Coronary artery (tissue), 2 donors: ENCODE results near the gene FLVCR1.
"Not testable (repeated sequence)": the region's sequence is repeated elsewhere in the genome, so short reads cannot be mapped to it uniquely, and the experiment has no call there.

Experiments used
- DNase-seq: peaks from one replicate; pipeline ENCODE4 v3.0.0-alpha.2; 2017; ENCODE audit warnings: low spot score
- H3K27ac ChIP-seq, 2 donors: fragments of 200-600 bp; sonication (generic); one replicate each; pipeline ENCODE4 v1.5.1; 2016 to 2019
- H3K4me3 ChIP-seq: fragments of 200-600 bp; sonication (generic); 2 replicates; pipeline ENCODE4 v1.5.1; 2016; ENCODE audit warnings: mild to moderate bottlenecking, moderate library complexity
- TF ChIP-seq, protein P1 (sequence below): fragments of 200-600 bp; sonication (generic); IDR thresholded peaks from one replicate; pipeline ENCODE4 v1.5.1; 2019; ENCODE audit warnings: antibody characterized with exemption

Gene FLVCR1

DNA sequence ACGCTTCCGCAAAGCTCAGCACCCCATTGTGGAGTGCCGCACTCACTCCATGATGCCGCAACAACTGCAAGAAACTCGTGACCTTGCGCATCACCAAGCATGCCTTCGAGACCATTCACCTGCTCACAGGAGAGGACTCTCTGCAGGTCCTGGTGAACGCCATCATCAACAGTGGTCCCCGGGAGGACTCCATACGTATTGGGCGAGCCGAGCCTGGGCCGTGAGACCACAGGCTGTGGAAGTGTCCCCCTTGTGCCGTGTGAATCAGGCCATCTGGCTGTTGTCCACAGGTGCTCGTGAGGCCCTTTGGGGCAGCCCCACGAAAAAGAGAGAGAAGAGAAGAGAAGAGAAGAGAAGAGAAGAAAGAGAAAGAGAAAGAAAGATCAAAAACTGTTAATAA, 33.9 kb upstream of the FLVCR1 start:
- no peak for DNase-seq
- no peak overlapping the region for H3K27ac ChIP-seq
- H3K4me3 ChIP-seq = no peak overlapping the region
- TF ChIP-seq, protein P1, sequence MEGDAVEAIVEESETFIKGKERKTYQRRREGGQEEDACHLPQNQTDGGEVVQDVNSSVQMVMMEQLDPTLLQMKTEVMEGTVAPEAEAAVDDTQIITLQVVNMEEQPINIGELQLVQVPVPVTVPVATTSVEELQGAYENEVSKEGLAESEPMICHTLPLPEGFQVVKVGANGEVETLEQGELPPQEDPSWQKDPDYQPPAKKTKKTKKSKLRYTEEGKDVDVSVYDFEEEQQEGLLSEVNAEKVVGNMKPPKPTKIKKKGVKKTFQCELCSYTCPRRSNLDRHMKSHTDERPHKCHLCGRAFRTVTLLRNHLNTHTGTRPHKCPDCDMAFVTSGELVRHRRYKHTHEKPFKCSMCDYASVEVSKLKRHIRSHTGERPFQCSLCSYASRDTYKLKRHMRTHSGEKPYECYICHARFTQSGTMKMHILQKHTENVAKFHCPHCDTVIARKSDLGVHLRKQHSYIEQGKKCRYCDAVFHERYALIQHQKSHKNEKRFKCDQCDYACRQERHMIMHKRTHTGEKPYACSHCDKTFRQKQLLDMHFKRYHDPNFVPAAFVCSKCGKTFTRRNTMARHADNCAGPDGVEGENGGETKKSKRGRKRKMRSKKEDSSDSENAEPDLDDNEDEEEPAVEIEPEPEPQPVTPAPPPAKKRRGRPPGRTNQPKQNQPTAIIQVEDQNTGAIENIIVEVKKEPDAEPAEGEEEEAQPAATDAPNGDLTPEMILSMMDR = no peak

DNA sequence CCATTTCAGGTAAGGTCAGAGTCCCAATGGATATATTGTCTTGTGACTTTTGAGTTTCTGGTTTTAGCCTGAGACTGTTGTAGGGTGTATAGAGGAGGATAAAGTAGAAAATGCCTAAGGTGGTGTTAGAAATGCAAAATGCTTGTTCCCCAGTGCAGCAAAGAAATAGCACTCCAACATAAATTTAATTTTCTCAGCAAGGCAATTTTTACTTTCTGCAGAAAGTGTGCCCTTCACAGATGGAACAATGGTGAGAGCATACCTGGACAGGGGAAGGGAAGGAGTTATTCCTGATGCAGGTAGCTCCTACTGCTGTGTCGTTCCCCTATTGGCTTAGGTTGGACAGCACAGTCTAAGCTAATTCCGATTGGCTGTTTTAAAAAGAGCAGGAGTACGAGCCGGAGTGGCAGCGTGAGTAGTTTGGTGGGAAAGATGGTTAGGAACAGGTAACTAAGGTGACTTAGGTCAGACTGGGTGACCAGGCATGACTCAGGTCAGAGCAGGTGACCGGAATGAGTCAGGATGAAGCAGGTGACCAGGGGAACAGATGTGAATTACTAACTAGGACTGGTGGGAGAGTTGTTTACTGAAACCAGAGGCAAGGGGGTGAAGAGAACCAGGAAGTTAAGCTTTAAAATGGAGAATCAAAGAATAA, 32.1 kb upstream of the FLVCR1 start:
- H3K4me3 ChIP-seq = no peak overlapping the region
- DNase-seq = no peak
- no peak overlapping the region for H3K27ac ChIP-seq
- TF ChIP-seq, protein P1 = no peak

DNA sequence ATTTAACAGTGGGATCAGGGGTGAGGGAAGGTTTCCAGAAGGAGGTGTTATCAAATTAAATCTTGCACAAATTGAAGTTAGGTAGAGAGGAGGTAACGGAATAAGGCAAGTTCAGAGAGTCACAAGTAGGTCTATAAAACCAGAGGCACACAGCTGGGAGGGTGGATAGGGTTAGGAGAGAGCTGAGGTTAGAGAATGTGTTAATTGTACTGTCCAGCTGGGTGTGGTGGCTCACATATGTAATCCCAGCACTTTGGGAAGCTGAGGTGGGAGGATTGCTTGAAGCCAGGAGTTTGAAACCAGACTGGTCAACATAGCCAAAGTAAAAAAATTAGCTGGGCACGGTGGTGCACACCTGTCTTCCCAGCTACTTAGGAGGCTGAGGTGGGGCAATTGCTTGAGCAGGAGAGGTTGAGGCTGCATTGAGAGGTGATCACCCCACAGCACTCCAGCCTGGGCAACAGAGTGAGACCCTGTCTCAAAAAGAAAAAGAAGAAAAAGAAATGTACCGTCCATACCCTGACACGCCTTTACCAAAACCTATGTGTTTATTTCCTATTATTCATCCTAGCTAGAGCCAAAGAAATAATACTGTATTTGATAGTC, 30.8 kb upstream of the FLVCR1 start:
- Histone ChIP-seq H3K27ac (no peak overlapping the region), H3K4me3 (no peak overlapping the region)
- TF ChIP-seq, protein P1 = no peak
- DNase-seq = no peak

DNA sequence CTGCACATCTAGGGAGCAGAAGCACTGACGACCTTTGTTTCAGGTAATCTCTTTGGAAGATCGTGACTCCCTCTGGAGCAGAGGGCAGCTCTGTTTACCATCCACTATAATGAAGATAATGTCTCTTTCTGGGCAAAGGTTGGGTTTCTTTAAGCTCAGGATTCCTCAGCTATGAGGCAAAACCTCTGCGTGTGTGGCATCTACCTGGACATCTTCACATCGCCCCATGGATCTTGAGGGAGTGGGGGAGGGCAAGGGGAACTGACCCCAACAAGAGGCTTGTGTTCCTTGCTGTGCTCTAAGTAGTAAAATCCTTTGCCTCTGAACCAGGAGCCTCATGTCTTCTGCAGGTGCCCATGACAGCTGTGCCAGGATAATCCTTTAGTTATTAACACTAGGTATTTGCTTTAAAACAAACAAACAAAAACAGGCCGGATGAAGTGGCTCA, 30.2 kb upstream of the FLVCR1 start:
- H3K4me3 ChIP-seq = no peak overlapping the region
- TF ChIP-seq, protein P1 = no peak
- no peak overlapping the region for H3K27ac ChIP-seq
- DNase-seq = no peak

DNA sequence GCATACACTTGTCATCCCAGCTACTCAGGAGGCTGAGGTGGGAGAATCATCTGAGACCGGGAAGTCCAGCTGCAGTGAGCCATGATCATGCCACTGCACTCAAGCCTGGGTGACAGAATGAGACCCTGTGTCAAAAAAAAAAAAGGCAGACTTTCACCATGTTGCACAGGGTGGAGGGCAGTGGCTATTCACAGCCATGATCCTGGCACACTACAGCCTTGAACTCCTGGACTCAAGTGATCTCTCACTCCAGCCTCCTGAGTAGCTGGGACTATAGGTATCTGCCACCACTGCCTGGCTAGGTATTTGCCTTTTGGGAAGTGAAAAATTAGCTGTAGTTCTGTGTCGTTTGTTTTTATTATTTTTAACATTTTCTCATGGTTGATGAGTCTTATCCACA, 29.7 kb upstream of the FLVCR1 start:
- no peak overlapping the region for H3K27ac ChIP-seq
- TF ChIP-seq, protein P1 = no peak
- no peak for DNase-seq
- H3K4me3 ChIP-seq = no peak overlapping the region

DNA sequence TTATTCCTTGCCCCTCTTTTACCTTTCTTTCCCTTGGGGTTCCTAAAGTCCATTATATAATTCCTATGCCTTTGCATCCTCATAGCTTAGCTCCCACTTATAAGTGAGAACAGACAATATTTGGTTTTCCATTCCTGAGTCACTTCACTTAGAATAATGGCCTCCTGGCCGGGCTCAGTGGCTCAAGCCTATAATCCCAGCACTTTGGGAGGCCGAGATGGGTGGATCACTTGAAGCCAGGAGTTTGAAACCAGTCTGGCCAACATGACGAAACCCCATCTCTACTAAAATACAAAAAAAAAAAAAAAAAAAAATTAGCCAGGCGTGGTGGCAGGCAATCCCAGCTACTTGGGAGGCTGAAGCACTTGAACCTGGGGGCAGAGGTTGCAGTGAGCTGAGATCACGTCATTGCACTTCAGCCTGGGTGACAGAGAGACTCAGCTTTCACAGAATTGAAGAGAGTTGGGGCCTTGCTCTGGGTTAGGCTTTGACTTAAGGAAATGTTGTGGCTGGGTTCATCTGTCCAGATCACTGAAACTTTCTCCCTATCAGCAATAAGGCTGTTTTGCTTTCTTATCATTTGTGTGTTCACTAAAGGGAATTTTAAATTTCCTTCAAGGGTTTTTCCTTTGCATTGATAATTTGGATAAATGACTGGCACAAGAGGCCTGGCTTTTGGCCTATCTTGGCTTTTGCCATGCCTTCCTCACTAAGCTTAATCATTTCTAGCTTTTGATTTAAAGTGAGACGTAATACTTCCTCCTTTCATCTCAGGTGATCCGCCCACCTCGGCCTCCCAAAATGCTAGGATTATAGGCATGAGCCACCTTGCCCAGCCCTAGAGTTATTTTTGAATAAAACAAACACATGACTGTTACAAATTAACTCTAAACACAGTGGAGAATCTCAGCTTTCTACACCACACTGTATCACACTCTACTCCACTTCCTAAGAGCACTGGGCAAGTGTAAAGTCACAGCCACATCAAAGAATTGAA, 24.6 kb upstream of the FLVCR1 start:
- DNase-seq, H3K4me3 ChIP-seq, H3K27ac ChIP-seq: not testable (repeated sequence)

DNA sequence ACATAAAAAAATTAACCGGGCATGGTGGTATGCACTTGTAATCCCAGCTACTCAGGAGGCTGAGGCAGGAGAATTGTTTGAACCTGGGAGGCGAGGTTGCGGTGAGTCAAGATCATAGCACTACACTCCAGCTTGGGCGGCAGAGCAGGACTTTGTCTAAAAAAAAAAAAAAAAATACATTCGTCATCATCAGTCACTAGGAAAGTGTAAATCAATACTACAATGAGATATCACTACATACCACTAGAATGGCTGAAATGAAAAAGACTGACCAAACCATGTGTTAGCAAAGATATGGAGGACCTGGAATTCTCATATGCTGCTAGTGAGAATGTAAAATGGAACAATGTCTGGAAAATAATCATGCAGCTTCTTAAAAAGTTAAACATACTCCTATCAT, 19.9 kb upstream of the FLVCR1 start:
- no peak overlapping the region for H3K27ac ChIP-seq
- TF ChIP-seq, protein P1 = no peak
- no peak overlapping the region for H3K4me3 ChIP-seq
- no peak for DNase-seq

DNA sequence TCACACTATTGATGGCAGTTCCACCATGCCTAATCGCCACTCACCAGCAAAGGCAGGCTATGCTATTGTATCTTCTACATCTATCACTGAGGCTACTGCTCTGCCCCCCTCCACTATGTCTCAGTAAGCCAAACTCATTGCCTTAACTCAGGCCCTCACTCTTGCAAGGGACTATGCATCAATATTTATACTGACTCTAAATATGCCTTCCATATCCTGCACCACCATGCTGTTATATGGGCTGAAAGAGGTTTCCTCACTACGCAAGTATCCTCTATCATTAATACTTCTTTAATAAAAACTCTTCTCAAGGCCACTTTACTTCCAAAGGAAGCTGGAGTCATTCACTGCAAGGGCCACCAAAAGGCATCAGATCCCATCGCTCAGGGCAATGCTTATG, 13.6 kb upstream of the FLVCR1 start:
- not testable (repeated sequence) for DNase-seq, H3K27ac ChIP-seq

More for the DNA sequence above, 13.6 kb upstream of the FLVCR1 start:
- H3K4me3 ChIP-seq = not testable (repeated sequence)
